ENCODE measurements around the gene EPB41L2.

EPB41L2 gene

DNA sequence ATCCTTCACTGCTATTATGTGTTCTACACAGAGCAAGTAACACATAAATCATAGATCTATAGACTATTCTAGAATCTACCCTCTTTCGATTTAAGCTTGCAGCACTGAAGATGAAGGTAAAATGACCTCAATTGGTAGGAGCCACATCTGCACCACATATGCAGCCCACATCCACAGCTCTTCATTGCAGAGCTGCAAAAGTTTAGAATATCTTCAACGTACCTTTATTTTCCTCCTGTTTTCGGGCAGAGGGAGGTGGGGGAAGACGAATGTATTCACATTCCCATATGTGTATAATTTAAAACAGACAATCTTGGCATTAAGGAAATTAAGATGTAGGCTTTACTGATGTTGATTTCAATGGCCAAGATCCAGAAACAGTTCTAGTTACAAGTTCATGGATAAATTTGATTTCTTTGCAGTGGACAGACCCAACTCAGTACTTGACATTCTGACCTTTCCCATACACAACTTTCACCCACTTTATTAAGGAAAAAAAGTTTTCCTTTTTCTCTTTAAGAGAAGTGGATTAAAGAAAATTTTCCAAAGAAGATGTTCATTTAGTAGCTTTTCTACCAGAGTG is 14.0 kb downstream of the EPB41L2 start:
- Histone ChIP-seq H3K4me1 (ENCODE audit: control insufficient read depth, insufficient read depth, low read length, poor library complexity, severe bottlenecking) (peaks cover 3% of the 10 kb centered on the region), H3K4me3 (ENCODE audit: extremely low read depth, insufficient read depth, low read length, poor library complexity, severe bottlenecking) (no peak overlapping the region), H3K36me3 (ENCODE audit: control insufficient read depth, insufficient read depth, low read length) (peaks cover 8% of the 10 kb centered on the region), H3K9me3 (ENCODE audit: control insufficient read depth, low read length) (peaks cover 7% of the 10 kb centered on the region), H3K27ac (ENCODE audit: low read depth, low read length, severe bottlenecking) (no peak overlapping the region)
- WGBS, 2 experiments (ENCODE audit: insufficient coverage in 2 of 2), result 80% methylated on average over 1 of the region's 4 CpGs; no CpG with 5 or more reads in 1 of the 2 experiments

GRCh38 chr6:131048459-131048858 is 14.6 kb downstream of the EPB41L2 start:
- peaks cover 3% of the 10 kb centered on the region for H3K4me1 ChIP-seq (ENCODE audit: control insufficient read depth, insufficient read depth, low read length, poor library complexity, severe bottlenecking)
- H3K36me3 ChIP-seq (ENCODE audit: control insufficient read depth, insufficient read depth, low read length), result peaks cover 2% of the 10 kb centered on the region
- no peak overlapping the region for H3K4me3 ChIP-seq (ENCODE audit: extremely low read depth, insufficient read depth, low read length, poor library complexity, severe bottlenecking)
- H3K27ac ChIP-seq (ENCODE audit: low read depth, low read length, severe bottlenecking), result no peak overlapping the region
- peaks cover under 1% of the 10 kb centered on the region for H3K9me3 ChIP-seq (ENCODE audit: control insufficient read depth, low read length)
- WGBS, 2 experiments (ENCODE audit: insufficient coverage in 2 of 2), result 100% methylated on average over 1 of the region's 5 CpGs; no CpG with 5 or more reads in 1 of the 2 experiments

DNA sequence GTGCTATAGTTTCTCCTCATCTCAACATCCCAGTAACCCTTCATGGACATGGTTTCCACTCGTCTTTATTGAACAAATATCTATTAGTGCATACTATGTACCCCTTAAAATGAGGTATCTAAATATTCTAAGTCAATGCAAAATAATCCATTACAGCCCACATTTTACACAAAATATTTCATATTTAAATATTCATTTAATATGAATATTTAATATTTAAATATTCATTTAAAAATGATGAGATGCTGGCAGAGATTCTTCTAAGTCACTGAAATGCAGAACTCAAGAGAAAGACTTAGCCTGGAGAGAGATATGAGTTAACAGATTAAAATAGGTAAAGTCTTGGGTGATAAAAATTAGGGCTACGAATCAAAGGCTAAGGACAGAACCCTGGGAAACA is 17.9 kb downstream of the EPB41L2 start:
- Histone ChIP-seq H3K4me1 (ENCODE audit: control insufficient read depth, insufficient read depth, low read length, poor library complexity, severe bottlenecking) (no peaks in the 10 kb centered on the region), H3K36me3 (ENCODE audit: control insufficient read depth, insufficient read depth, low read length) (no peaks in the 10 kb centered on the region), H3K9me3 (ENCODE audit: control insufficient read depth, low read length) (no peaks in the 10 kb centered on the region), H3K27ac (ENCODE audit: low read depth, low read length, severe bottlenecking) (no peak overlapping the region), H3K4me3 (ENCODE audit: extremely low read depth, insufficient read depth, low read length, poor library complexity, severe bottlenecking) (no peak overlapping the region)
- WGBS, 2 experiments (ENCODE audit: insufficient coverage in 2 of 2), result 50 to 92% methylated on average over 1 of the region's 2 CpGs

DNA sequence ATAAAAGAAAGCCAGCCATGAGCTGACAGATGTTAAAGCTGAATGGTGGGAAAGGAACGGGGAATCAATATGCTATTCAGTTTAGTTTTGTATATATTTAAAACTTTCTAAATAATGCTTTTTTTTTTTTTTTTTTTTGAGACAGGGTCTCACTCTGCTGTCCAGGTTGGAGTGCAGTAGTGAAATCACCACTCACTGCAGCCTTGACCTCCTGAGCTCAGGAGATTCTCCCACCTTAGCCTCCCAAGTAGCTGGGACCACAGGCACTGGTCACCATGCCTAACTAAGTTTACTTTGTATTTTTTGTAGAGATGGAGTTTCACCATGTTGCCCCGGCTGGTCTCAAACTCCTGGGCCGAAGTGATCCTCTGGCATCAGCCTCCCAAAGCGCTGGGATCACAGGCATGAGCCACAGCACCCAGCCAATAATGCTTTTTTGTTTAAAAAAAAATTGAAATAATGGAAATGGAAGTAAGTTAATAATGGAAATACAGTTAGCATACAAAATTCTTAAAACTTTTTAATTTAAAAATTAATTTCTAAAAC is 19.1 kb downstream of the EPB41L2 start:
- Histone ChIP-seq H3K4me1 (ENCODE audit: control insufficient read depth, insufficient read depth, low read length, poor library complexity, severe bottlenecking) (no peaks in the 10 kb centered on the region), H3K4me3 (ENCODE audit: extremely low read depth, insufficient read depth, low read length, poor library complexity, severe bottlenecking) (no peak overlapping the region), H3K27ac (ENCODE audit: low read depth, low read length, severe bottlenecking) (no peak overlapping the region), H3K9me3 (ENCODE audit: control insufficient read depth, low read length) (no peaks in the 10 kb centered on the region), H3K36me3 (ENCODE audit: control insufficient read depth, insufficient read depth, low read length) (no peaks in the 10 kb centered on the region)
- WGBS, 2 experiments (ENCODE audit: insufficient coverage in 2 of 2), result 61% methylated on average over 3 of the region's 4 CpGs; no CpG with 5 or more reads in 1 of the 2 experiments

GRCh38 chr6:131042664-131043063 is 20.4 kb downstream of the EPB41L2 start:
- no peaks in the 10 kb centered on the region for H3K9me3 ChIP-seq (ENCODE audit: control insufficient read depth, low read length)
- H3K36me3 ChIP-seq (ENCODE audit: control insufficient read depth, insufficient read depth, low read length), result no peaks in the 10 kb centered on the region
- no peak overlapping the region for H3K27ac ChIP-seq (ENCODE audit: low read depth, low read length, severe bottlenecking)
- H3K4me1 ChIP-seq (ENCODE audit: control insufficient read depth, insufficient read depth, low read length, poor library complexity, severe bottlenecking), result no peaks in the 10 kb centered on the region
- H3K4me3 ChIP-seq (ENCODE audit: extremely low read depth, insufficient read depth, low read length, poor library complexity, severe bottlenecking), result no peak overlapping the region
- WGBS, 2 experiments (ENCODE audit: insufficient coverage in 2 of 2), result 78 to 100% methylated on average over 1 to 2 of the region's 2 CpGs

- Histone ChIP-seq H3K27ac (ENCODE audit: low read depth, low read length, severe bottlenecking) (no peak overlapping the region), H3K36me3 (ENCODE audit: control insufficient read depth, insufficient read depth, low read length) (no peaks in the 10 kb centered on the region), H3K4me1 (ENCODE audit: control insufficient read depth, insufficient read depth, low read length, poor library complexity, severe bottlenecking) (no peaks in the 10 kb centered on the region), H3K9me3 (ENCODE audit: control insufficient read depth, low read length) (no peaks in the 10 kb centered on the region), H3K4me3 (ENCODE audit: extremely low read depth, insufficient read depth, low read length, poor library complexity, severe bottlenecking) (no peak overlapping the region)
- whole genome bisulfite sequencing, 2 experiments (ENCODE audit: insufficient coverage in 2 of 2), result no CpG with 5 or more reads among the region's 2 CpGs
Measured at GRCh38 chr6:131041814-131042213, 21.2 kb downstream of the EPB41L2 start.

DNA sequence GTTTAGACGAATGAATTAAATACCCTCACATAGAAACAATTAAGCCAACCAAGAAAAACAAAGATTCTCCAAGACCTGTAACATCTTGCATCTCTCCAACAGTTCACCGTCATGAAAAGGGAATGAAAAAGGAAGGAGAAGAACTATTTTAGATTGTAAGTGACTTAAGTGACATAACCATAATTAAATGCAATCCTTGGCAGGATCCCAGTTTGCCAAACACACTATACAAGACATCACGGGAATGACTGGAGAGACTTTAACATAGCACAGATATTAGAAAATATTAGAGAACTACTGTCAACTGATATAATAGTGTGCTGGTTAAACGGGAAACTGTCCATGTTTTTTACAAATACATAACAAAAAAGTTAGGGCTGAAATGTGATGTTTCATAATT is 22.2 kb downstream of the EPB41L2 start:
- Histone ChIP-seq H3K9me3 (ENCODE audit: control insufficient read depth, low read length) (no peaks in the 10 kb centered on the region), H3K36me3 (ENCODE audit: control insufficient read depth, insufficient read depth, low read length) (no peaks in the 10 kb centered on the region), H3K4me3 (ENCODE audit: extremely low read depth, insufficient read depth, low read length, poor library complexity, severe bottlenecking) (no peak overlapping the region), H3K4me1 (ENCODE audit: control insufficient read depth, insufficient read depth, low read length, poor library complexity, severe bottlenecking) (no peaks in the 10 kb centered on the region), H3K27ac (ENCODE audit: low read depth, low read length, severe bottlenecking) (no peak overlapping the region)
- no CpG with 5 or more reads among the region's 4 CpGs for WGBS, 2 experiments (ENCODE audit: insufficient coverage in 2 of 2)

- Histone ChIP-seq H3K4me3 (ENCODE audit: extremely low read depth, insufficient read depth, low read length, poor library complexity, severe bottlenecking) (no peak overlapping the region), H3K4me1 (ENCODE audit: control insufficient read depth, insufficient read depth, low read length, poor library complexity, severe bottlenecking) (no peaks in the 10 kb centered on the region), H3K9me3 (ENCODE audit: control insufficient read depth, low read length) (no peaks in the 10 kb centered on the region), H3K36me3 (ENCODE audit: control insufficient read depth, insufficient read depth, low read length) (no peaks in the 10 kb centered on the region), H3K27ac (ENCODE audit: low read depth, low read length, severe bottlenecking) (no peak overlapping the region)
- 82% methylated on average over 2 of the region's 4 CpGs; no CpG with 5 or more reads in 1 of the 2 experiments for WGBS, 2 experiments (ENCODE audit: insufficient coverage in 2 of 2)
Measured at GRCh38 chr6:131039345-131039680, 23.7 kb downstream of the EPB41L2 start.

- no peaks in the 10 kb centered on the region for H3K4me1 ChIP-seq (ENCODE audit: control insufficient read depth, insufficient read depth, low read length, poor library complexity, severe bottlenecking)
- 89% methylated on average over 1 of the region's 5 CpGs; no CpG with 5 or more reads in 1 of the 2 experiments for WGBS, 2 experiments (ENCODE audit: insufficient coverage in 2 of 2)
- no peaks in the 10 kb centered on the region for H3K9me3 ChIP-seq (ENCODE audit: control insufficient read depth, low read length)
- no peak overlapping the region for H3K4me3 ChIP-seq (ENCODE audit: extremely low read depth, insufficient read depth, low read length, poor library complexity, severe bottlenecking)
- H3K27ac ChIP-seq (ENCODE audit: low read depth, low read length, severe bottlenecking), result no peak overlapping the region
- H3K36me3 ChIP-seq (ENCODE audit: control insufficient read depth, insufficient read depth, low read length), result no peaks in the 10 kb centered on the region
Measured at GRCh38 chr6:131038597-131039344, 24.3 kb downstream of the EPB41L2 start.

DNA sequence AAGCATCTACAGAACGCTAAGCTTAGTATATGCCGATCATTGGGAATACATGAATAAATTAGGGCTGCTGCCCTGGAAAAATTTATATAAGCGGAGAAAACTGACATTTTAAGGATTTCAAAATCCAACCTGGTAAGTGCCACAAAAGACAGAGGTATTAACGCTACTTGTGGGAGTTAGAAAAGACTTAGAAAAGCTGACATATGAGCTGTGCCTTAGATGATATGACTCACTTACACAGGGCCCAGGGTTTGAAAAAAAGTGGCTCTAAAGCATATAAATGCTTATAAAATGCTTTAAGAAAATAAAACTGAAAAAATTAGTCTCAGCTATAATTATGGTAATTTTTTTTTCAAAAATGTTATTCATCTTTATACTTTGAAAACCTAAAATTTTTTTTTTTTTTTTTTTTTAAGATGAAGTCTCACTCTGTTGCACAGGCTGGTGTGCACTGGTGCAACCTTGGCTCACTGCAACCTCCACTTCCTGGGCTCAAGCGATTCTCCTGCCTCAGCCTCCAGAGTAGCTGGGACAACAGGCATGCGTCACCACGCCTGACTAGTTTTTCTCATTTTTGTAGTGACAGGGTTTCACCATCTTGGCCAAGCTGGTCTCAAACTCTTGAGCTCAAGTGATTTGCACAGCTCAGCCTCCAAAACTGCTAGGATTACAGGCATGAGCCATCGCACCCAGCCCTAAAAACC is 25.7 kb downstream of the EPB41L2 start:
- WGBS, 2 experiments (ENCODE audit: insufficient coverage in 2 of 2), result 89 to 98% methylated on average over 4 to 7 of the region's 8 CpGs
- H3K27ac ChIP-seq (ENCODE audit: low read depth, low read length, severe bottlenecking), result no peak overlapping the region
- no peak overlapping the region for H3K4me3 ChIP-seq (ENCODE audit: extremely low read depth, insufficient read depth, low read length, poor library complexity, severe bottlenecking)
- H3K4me1 ChIP-seq (ENCODE audit: control insufficient read depth, insufficient read depth, low read length, poor library complexity, severe bottlenecking), result no peaks in the 10 kb centered on the region
- H3K36me3 ChIP-seq (ENCODE audit: control insufficient read depth, insufficient read depth, low read length), result no peaks in the 10 kb centered on the region
- no peaks in the 10 kb centered on the region for H3K9me3 ChIP-seq (ENCODE audit: control insufficient read depth, low read length)
